HG02973 (cell line): Measurements from ENCODE around the gene HBB.

ENCODE experiments used
- ATAC-seq: cut with Tn5 transposase; IDR thresholded peaks from one replicate; pipeline ENCODE4 v1.9.1; 2021; ENCODE audit warnings: moderate library complexity; ENCODE audit not compliant: unreplicated experiment

HBB gene

DNA sequence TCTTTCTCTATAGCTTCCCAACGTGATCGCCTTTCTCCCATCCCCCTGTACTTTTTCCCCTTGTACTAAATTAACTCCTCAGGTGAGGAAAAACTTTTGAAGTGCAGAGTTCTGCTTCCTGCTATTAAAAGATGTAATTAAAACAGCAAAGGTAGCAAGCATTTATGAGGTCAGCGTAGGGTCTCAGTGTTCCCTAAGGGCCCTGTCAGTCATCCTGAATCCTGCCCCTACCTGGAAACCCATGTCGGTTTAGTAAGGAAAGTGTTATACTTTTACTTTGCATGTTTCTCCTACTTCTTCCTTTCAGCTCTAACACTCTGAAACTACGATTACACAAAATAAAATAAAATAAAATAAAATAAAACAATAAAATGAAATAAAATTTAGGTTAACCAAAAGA, 1.3 kb upstream of the HBB start:
- no peak for ATAC-seq

DNA sequence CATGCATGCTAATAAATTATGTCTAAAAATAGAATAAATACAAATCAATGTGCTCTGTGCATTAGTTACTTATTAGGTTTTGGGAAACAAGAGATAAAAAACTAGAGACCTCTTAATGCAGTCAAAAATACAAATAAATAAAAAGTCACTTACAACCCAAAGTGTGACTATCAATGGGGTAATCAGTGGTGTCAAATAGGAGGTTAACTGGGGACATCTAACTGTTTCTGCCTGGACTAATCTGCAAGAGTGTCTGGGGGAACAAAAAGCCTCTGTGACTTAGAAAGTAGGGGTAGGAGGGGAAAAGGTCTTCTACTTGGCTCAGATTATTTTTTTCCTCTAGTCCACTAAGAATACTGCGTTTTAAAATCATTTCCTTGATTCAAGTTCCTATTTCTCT, 810 bp upstream of the HBB start:
- ATAC-seq: no peak

DNA sequence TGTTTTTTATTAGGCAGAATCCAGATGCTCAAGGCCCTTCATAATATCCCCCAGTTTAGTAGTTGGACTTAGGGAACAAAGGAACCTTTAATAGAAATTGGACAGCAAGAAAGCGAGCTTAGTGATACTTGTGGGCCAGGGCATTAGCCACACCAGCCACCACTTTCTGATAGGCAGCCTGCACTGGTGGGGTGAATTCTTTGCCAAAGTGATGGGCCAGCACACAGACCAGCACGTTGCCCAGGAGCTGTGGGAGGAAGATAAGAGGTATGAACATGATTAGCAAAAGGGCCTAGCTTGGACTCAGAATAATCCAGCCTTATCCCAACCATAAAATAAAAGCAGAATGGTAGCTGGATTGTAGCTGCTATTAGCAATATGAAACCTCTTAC, 1.4 kb downstream of the HBB start:
- ATAC-seq: no peak

DNA sequence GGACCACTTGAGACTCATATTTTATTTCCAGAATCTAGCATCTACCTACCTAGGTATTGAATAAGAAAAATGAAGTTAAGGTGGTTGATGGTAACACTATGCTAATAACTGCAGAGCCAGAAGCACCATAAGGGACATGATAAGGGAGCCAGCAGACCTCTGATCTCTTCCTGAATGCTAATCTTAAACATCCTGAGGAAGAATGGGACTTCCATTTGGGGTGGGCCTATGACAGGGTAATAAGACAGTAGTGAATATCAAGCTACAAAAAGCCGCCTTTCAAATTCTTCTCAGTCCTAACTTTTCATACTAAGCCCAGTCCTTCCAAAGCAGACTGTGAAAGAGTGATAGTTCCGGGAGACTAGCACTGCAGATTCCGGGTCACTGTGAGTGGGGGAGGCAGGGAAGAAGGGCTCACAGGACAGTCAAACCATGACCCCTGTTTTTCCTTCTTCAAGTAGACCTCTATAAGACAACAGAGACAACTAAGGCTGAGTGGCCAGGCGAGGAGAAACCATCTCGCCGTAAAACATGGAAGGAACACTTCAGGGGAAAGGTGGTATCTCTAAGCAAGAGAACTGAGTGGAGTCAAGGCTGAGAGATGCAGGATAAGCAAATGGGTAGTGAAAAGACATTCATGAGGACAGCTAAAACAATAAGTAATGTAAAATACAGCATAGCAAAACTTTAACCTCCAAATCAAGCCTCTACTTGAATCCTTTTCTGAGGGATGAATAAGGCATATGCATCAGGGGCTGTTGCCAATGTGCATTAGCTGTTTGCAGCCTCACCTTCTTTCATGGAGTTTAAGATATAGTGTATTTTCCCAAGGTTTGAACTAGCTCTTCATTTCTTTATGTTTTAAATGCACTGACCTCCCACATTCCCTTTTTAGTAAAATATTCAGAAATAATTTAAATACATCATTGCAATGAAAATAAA, 2.1 kb downstream of the HBB start:
- no peak for ATAC-seq

DNA sequence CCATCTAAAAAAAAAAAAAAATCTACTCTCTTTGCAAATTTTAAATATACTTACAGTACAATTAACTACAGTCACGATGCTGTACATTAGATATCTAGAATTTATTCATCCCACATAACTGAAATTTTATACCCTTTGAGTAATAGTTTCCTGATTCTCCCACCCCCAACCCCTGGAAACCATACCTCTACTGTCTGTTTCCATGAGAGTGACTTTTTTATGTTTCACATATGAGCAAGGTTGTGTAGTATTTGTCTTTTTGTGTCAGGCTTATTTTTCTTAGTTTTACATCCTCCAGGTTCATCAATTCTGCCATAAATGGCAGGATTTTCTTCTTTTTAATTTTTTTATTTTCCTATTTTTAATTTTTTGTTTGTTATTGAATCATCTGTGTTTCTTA, 3.2 kb downstream of the HBB start:
- no peak for ATAC-seq

DNA sequence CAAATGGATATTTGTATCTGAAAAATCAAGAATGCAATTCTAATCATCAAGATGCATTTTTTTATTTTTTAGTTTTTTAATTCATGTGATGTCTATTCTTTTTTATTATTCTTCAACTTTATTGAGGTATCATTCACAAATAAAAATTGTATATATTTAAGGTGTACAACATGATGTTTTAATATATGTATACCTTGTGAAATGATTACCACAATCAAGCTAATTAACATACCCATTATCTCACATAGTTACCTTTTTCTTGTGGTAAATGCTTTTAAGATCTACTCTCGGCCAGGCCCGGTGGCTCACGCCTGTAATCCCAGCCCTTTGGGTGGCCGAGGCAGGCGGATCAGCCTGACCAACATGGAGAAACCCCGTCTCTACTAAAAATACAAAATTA, 3.7 kb downstream of the HBB start:
- no peak for ATAC-seq

DNA sequence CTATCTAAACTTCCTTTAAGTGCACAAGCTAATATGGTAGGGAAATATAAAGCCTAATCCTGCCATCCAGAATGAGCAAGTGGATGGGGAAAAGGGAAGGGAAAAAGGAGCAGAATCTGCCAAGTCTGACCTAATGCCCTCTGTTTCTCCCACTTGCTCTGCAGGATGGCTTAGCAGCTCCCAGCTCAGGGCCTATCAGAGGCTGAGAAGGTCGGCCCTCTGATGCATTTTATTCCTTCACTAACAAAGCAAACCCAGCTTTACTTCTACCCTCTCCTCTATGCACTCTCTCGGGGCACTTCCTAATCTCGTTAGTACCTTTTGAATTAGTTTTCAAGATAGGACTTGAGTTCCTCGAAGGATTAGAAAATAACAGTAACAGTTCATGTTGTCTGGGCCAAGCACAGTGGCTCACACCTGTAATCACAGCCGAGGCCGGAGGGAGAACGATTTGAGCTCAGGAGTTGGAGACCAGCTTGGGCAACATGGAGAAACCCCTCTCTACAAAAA, 16.4 kb downstream of the HBB start:
- no peak for ATAC-seq

DNA sequence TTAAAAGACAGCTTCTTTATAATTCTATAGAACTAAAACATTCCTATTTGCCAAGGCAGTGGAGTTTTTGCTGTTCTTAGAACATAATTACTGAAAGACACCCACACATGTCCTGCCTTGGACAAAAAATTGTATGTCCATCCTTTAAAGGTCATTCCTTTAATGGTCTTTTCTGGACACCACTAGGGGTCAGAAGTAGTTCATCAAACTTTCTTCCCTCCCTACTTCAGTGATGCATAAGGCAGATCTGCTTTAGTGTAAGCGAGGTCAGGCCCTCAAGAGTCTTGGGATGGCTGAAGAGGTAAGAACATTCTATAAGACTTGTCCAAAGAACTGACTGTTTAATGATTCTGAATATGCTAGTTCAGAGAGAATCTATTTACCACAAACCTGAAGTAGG, 22.1 kb downstream of the HBB start:
- ATAC-seq: peak; percentile 59

DNA sequence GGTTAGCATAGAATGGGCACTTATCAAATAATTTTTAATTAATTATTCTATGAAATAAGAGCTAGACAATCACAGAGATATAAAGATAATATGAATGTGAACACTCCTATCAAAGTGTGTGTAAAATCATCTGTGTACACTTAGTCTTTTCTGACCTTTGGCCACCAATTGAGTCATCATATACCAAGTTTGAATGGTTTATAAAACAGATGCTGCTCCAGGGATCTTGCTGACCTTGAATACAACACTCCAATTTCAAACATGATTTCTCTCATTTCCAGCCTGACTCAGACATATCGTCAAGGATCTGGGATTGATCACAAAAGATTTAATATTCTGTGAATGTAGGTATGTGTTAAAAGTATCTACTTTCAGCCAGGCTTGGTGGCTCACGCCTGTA, 23.5 kb downstream of the HBB start:
- no peak for ATAC-seq

DNA sequence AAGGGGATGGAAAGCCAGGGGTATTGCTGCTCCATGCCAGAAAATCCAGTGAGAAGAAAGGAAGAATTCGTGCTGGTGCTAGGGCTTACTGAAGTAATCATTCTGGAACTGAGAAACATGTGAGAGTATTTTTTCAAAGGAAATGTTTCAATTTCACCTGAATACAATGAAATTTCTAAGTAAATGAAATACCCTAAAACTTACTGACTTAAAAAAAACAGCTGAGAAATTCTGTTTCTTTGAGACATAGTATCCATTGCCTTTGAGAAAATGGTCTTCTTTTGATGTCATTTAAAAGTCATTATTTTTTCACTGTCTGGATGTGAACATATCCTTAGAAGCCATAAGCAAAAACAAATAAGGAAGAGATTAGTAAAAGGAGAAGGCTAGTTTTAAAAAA, 26.3 kb downstream of the HBB start, which contains the start of gene OR51V1:
Gene OR51V1, minus strand, starts transcription at position 101 of the 400 bp plus-strand sequence. Its CDS starts 0 bp downstream, at position 101.
- no peak for ATAC-seq

DNA sequence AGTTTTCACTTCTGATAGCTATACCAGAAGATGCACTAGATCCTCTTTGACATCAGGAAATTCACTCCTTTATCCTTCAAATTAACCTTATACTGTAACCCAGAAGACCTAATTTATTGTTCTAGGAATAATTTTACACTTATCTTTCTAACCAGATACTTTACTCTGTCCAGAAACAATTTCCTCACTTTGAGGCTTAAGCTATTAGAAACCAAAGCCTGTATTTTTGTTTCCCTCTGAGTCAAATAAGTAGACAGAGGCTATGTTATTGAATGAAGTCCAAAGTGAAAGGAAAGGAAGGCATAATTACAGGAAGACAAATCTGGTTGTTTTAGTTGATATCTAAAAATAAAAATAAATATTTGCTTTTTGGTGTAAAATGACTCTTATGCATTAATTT, 28.6 kb downstream of the HBB start:
- no peak for ATAC-seq

DNA sequence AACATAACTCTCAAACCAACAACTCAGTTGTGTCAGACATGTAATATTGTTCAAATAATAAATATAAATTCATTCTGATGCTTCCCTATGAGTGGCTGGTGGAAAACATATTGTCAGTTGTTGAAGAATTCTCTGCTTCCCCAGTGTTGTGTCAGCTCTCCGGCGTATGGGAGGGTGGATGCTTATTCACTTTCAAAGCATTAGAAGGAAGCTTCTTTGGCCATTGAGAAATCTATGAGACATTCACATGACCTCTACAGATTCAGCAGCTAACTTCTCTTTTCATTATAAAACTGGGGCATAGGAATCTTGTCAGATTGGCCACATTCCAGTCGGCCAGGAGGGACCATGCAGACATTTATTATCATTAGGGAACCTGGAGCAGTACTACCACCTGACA, 29.3 kb downstream of the HBB start:
- ATAC-seq: no peak

DNA sequence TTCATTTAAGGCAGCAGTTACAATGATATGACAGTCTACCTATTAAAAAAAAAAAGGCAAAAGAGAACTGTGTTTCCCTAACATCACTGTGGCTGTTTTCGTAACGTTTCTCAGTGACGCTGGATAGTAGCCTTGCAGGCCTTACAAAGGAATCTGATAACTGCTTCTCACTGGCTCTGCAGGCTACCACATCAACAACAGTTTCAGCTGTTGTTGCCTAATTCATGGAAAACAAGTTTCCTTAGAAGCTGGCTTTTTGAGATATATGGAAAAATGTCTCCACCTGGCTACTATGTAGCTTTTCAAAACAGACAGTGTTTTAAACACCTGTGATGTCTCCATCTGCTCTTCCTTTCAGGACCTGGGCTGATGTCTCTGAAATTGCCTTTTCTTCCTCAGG, 30.1 kb downstream of the HBB start:
- ATAC-seq: no peak

DNA sequence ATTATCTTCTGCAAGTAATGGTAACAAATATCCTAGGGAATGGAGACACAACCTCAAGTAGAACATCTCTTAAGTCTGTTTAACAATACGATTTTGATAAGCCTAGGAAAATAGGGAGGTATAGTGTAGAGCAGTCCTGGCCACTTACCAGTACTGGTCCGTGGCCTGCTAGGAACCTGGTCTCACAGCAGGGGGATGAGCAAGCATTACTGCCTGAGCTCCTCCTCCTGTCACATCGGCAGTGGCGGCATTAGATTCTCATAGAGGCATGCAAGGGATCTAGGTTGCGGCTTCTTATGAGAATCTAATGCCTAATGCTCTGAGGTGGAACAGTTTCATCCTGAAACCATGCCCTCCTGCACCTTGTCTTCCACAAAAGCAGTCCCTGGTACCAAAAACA, 30.8 kb downstream of the HBB start:
- no peak for ATAC-seq

DNA sequence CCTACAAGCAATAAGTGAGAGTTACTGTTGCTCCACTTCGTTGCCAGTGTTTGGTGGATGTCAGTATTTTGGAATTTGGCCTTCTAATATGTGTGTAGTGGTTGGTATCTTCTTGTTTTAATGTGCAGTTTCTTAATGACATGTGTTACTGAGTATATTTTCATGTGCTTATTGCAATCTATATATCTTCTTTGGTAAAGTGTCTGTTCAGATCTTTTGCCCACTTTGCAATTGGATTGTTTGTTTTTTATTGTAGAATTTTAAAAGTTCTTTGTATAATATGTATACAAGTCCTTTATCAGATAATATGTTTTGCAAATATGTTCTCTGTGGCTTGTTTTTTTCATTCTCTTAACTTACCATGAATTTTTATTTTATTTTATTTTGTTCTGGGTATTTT, 34.1 kb downstream of the HBB start:
- ATAC-seq: no peak

DNA sequence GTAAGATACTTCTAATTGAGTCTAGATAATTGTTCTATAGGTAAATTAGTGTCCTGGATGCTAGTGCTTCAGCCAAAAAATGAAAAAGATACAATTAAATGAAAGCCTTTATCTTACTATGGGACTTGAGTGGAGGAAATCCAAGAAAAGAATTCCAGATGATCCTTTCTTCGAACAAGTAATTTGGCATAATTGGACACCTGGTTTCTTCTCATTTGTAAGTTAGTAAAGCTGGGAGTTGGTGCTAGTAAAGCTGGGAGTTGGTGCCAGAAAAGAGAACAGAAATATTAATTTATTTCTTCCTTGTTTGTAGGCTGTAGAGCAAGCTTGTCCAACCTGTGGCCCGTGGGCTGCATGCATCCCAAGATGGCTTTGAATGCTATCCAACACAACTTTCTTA, 38.7 kb downstream of the HBB start:
- no peak for ATAC-seq

DNA sequence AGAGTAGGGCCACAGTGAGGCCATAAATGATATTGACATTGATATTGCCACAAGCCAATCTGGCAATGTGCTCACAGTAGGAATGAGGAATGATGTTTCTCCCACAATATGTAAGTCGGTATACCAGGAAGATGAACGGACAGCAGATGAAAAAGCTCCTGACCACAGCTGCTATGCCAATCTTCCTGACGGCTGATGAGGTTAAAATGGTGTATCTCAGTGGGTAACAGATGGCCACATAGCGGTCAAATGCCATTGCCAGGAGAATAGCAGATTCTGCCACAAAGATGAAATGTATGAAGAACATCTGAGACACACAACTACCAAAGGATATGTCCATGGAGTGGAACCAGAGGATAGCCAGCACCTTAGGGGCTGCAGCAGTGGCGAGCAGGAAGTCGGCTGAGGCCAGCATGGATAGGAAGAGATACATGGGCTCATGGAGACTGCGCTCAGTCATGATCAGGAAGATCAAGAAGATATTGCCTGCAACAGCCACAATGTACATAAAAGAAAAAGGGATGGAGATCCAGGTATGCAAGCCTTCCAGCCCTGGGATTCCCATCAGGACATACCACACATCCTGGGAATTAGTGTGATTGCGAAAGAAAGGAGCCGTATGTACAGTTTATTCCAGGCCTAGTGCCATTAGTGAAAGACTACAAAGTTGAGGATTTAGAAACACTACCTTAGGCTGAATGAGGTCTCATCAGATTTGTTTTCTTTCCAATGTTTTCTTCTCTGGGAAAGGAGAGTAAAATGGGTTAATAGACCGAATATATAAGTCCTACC, 48.6 kb downstream of the HBB start:
- no peak for ATAC-seq
